Gastroesophageal sphincter (tissue), 4 donors: ENCODE measurements around the gene SP140. TPM values are rescaled to one million over a fixed set of nuclear protein-coding genes. Genes with fewer than 3 reads are reported as not detected.
"Not testable (repeated sequence)": the region's sequence is repeated elsewhere in the genome, so short reads cannot be mapped to it uniquely, and the experiment has no call there.

ENCODE experiments used
- ATAC-seq: fragments of 150-250 bp; one replicate; pipeline ENCODE4 v1.9.1; 2016; ENCODE audit warnings: mild to moderate bottlenecking, moderate library complexity
- H3K27ac ChIP-seq, 4 donors: fragments of 200-600 bp; sonication (generic) in 3 of 4; 1 replicate in 3 of 4; 2 replicates in 1 of 4; pipeline ENCODE4 v1.5.1; 2016 to 2019
- H3K27me3 ChIP-seq: fragments of 200-600 bp; sonication (generic); one replicate; pipeline ENCODE4 v1.5.1; 2019
- H3K36me3 ChIP-seq, 2 donors: fragments of 200-600 bp; sonication (generic); one replicate each; pipeline ENCODE4 v1.5.1; 2019; ENCODE audit warnings: control low read depth in 1 of 2
- H3K4me1 ChIP-seq, 3 donors: fragments of 200-600 bp; sonication (generic); 1 replicate in 2 of 3; 2 replicates in 1 of 3; pipeline ENCODE4 v1.5.1; 2016 to 2019; ENCODE audit warnings: control low read depth in 2 of 3
- H3K4me3 ChIP-seq, 2 donors: fragments of 200-600 bp; sonication (generic); one replicate each; pipeline ENCODE4 v1.5.1; 2019; ENCODE audit warnings: mild to moderate bottlenecking in 1 of 2, moderate library complexity in 1 of 2
- H3K9me3 ChIP-seq, 3 donors: fragments of 200-600 bp; sonication (generic); one replicate each; pipeline ENCODE4 v1.5.1; 2017 to 2019; ENCODE audit warnings: control low read depth in 2 of 3
- EP300 ChIP-seq: sonication (generic); formaldehyde crosslinking; IDR thresholded peaks from one replicate; pipeline ENCODE4 v1.6.1; 2017; ENCODE audit warnings: antibody characterized with exemption, mild to moderate bottlenecking
- POLR2A ChIP-seq, 2 donors: fragments of 450-650 bp; IDR thresholded peaks; one replicate each; pipeline ENCODE4 v1.6.1; 2017; ENCODE audit warnings: antibody characterized with exemption in 2 of 2, mild to moderate bottlenecking in 2 of 2, moderate library complexity in 1 of 2
- POLR2AphosphoS5 ChIP-seq: sonication (generic); formaldehyde crosslinking; IDR thresholded peaks from one replicate; pipeline ENCODE4 v1.6.1; 2017; ENCODE audit warnings: antibody characterized with exemption
- WGBS, 2 donors: methylation state at CpG; one replicate each; pipeline ENCODE4 v1.1.5; 2018; ENCODE audit warnings: low coverage in 1 of 2; 5-methylcytosine and 5-hydroxymethylcytosine counted together
- total RNA-seq, 4 donors: library from RNA; depleted of rRNA; stranded (reverse); fragments of >200 nt; gene quantifications; one replicate each; pipeline ENCODE4 v1.1.0, GENCODE V29; 2016
- TF ChIP-seq, protein P1 (sequence below), 4 experiments: fragments of 200-600 bp in 2 of 4; fragments of 450-650 bp in 2 of 4; sonication (generic) in 1 of 4; IDR thresholded peaks; one replicate each; pipeline ENCODE4 v1.5.1; 2017 to 2019; ENCODE audit warnings: antibody characterized with exemption in 4 of 4, mild to moderate bottlenecking in 2 of 4, moderate library complexity in 2 of 4

Gene SP140
- total RNA-seq, 4 donors from 2014 or later = 0.92 to 2.3 (median 2.0) TPM; not detected in 1

DNA sequence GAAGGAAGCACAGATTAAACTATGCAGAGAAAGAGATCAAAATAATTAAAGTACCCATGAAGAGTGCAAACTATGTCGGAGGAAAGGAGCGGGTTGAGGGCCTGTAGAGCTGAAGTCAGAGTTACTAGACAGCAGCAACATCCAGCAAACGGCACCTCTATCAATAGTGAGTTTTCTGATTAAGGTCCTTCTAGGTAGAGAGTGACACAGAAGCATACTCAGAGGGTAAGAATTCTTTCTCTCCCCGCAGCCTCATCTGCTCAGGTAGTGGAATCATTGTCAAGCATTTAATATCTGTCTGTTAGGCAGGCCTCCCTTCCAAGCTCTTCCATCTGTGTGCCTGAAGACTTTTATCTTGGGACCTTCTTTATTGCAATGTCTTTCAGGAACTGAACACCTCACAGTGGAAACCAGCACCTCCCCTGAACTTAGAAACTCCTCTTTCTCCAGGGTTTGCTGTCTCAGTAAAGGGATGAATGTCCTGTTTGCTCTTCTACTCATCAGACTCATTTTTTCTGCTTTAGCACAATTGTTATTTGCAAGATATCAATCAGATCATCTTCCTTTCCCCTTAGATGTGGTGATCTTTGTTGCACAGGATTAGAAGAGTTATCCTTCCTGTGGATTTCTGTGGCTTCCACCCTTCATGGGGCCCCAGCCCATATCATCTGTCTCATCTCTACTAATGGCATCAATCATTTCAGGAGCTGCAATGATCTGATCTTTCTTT, 28.8 kb downstream of the SP140 start:
- Histone ChIP-seq H3K27me3 (no peaks in the 10 kb centered on the region), H3K36me3 (no peaks in the 10 kb centered on the region), H3K4me1 (no peaks in the 10 kb centered on the region), H3K9me3 (no peaks in the 10 kb centered on the region), H3K4me3 (no peak overlapping the region), H3K27ac (no peak overlapping the region)
- TF ChIP-seq, protein P1, sequence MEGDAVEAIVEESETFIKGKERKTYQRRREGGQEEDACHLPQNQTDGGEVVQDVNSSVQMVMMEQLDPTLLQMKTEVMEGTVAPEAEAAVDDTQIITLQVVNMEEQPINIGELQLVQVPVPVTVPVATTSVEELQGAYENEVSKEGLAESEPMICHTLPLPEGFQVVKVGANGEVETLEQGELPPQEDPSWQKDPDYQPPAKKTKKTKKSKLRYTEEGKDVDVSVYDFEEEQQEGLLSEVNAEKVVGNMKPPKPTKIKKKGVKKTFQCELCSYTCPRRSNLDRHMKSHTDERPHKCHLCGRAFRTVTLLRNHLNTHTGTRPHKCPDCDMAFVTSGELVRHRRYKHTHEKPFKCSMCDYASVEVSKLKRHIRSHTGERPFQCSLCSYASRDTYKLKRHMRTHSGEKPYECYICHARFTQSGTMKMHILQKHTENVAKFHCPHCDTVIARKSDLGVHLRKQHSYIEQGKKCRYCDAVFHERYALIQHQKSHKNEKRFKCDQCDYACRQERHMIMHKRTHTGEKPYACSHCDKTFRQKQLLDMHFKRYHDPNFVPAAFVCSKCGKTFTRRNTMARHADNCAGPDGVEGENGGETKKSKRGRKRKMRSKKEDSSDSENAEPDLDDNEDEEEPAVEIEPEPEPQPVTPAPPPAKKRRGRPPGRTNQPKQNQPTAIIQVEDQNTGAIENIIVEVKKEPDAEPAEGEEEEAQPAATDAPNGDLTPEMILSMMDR (IDR thresholded peaks at IDR 0.05) = no peak
- TF ChIP-seq POLR2AphosphoS5 (no peak), EP300 (no peak), POLR2A (IDR thresholded peaks at IDR 0.05) (no peak)
- 76 to 84% methylated on average over 4 of the region's 4 CpGs for WGBS, 2 donors
- ATAC-seq = no peak

DNA sequence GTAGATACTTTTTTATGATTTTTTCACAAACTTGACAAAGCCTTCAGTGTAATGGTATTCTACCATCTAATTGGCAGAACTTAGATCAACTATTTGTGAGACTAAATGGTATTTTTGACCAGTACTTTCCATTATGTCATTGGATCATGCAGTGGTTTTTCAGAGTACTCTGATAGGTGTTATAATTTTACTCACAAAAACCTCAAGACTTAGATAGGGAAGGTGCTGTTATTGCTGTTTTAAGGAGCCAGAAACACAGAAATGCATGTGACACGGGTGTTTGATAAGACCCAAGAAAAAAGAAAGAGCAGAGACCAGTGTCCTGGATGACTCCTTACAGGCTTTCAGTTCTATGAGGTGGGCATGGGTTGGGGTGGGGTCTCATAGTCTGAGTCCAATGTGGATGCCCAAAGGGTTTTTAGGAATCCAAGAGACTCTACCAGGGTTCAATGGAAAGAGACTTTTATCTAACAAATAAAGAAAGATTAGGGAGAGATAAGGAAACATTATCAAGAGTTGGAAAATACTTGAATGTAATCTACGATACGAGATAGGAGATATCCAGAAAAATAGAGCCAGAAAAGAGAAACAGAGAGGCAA, 31.3 kb downstream of the SP140 start:
- no peaks in the 10 kb centered on the region for H3K27me3 ChIP-seq
- no peak overlapping the region for H3K27ac ChIP-seq
- 70 to 92% methylated on average over 1 to 3 of the region's 3 CpGs for WGBS, 2 donors
- no peaks in the 10 kb centered on the region for H3K4me1 ChIP-seq
- no peak overlapping the region for H3K4me3 ChIP-seq
- no peak for ATAC-seq
- no peaks in the 10 kb centered on the region for H3K36me3 ChIP-seq
- TF ChIP-seq EP300 = no peak
- no peak for TF ChIP-seq POLR2A (IDR thresholded peaks at IDR 0.05)
- no peak for TF ChIP-seq POLR2AphosphoS5
- TF ChIP-seq, protein P1 (IDR thresholded peaks at IDR 0.05) = no peak
- no peaks in the 10 kb centered on the region for H3K9me3 ChIP-seq

DNA sequence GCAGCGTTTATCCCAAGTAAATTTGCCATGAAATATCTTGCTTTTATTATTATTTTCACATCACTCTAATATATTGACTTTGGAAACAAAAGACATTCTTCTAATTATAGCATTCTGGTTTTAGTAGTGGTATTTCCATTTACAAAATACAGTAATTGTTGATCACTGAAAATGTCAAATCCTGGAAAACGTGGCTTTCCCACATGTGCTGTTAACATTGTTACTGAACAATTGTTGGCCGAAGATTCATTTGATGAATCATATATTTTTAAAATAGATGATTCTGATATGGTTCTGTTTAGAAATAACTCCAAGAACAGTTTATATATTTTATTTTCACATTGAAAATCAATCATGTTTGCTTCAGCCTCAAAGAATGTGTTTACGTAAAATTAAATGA, 32.9 kb downstream of the SP140 start:
- Histone ChIP-seq H3K27me3 (no peaks in the 10 kb centered on the region), H3K9me3 (no peaks in the 10 kb centered on the region), H3K27ac (no peak overlapping the region), H3K36me3 (no peaks in the 10 kb centered on the region), H3K4me3 (no peak overlapping the region), H3K4me1 (no peaks in the 10 kb centered on the region)
- 28 to 50% methylated on average over 4 of the region's 4 CpGs for WGBS, 2 donors
- TF ChIP-seq POLR2AphosphoS5 (no peak), POLR2A (IDR thresholded peaks at IDR 0.05) (no peak), EP300 (no peak)
- TF ChIP-seq, protein P1 (IDR thresholded peaks at IDR 0.05) = no peak
- ATAC-seq = no peak

DNA sequence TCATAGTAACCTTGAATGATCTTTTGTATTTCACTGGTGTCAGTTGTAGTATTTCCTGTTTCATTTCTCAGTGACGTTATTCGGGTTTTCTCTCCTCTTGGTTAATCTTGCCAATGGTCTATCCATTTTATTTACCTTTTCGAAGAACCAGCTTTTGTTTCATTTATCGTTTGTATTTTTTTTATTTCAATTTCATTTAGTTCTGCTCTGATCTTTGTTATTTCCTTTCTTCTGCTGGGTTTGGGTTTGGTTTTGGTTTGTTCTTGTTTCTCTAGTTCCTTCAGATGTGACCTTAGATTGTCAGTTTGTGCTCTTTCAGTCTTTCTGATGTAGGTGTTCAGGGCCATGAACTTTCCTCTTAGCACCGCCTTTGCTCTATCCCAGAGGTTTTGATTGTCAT, 36.7 kb downstream of the SP140 start:
- no peaks in the 10 kb centered on the region for H3K36me3 ChIP-seq
- no peak overlapping the region for H3K4me3 ChIP-seq
- no peaks in the 10 kb centered on the region for H3K4me1 ChIP-seq
- WGBS, 2 donors = 75 to 94% methylated on average over 4 to 5 of the region's 5 CpGs
- H3K27ac ChIP-seq = no peak overlapping the region
- no peak for ATAC-seq
- TF ChIP-seq, protein P1 (IDR thresholded peaks at IDR 0.05) = no peak
- no peak for TF ChIP-seq POLR2A (IDR thresholded peaks at IDR 0.05)
- TF ChIP-seq POLR2AphosphoS5 = no peak
- no peak for TF ChIP-seq EP300
- no peaks in the 10 kb centered on the region for H3K27me3 ChIP-seq
- H3K9me3 ChIP-seq = no peaks in the 10 kb centered on the region

DNA sequence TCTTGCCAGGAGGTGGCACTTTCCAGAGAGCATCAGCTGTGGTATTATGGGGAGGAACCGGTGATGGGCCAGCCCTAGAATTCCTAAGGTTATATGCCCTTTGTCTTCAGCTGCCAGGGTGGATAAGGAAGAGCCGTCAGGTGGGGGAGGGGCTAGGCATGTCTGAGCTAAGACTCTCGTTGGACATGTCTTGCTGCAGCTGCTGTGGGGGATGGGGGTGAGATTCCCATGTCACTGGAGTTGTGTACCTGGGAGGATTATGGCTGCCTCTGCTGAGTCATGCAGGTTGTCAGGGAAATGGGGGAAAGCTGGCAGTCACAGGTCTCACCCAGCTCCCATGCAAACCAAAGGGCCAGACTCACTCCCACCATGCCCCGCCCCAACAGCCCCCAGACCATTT, 39.4 kb downstream of the SP140 start:
- ATAC-seq, H3K4me3 ChIP-seq, H3K4me1 ChIP-seq, H3K27me3 ChIP-seq, H3K9me3 ChIP-seq, H3K27ac ChIP-seq, H3K36me3 ChIP-seq: not testable (repeated sequence)
- 19 to 36% methylated on average over 3 of the region's 4 CpGs for WGBS, 2 donors
